WTC11 (cell line): Measurements from ENCODE around the gene ADAM12. TPM values are rescaled to one million over a fixed set of nuclear protein-coding genes. Genes with fewer than 3 reads are reported as not detected.

ENCODE experiments used
- ATAC-seq: fragments of 200-7000 bp; cut with Tn5 transposase; 2 replicates; pipeline ENCODE4 v1.10.0; 2021; ENCODE audit warnings: mild to moderate bottlenecking, moderate library complexity
- CTCF ChIA-PET: fragments of 300-600 bp; sonication (Branson Sonifier 250); formaldehyde crosslinking; loops from one replicate; lab custom pipeline; 2021; ENCODE audit warnings: antibody characterized with exemption; lab: Charles Lee
- POLR2A ChIA-PET: fragments of 350-600 bp; sonication (Branson Sonifier 250); formaldehyde crosslinking; loops from one replicate; lab custom pipeline; 2021; ENCODE audit warnings: antibody characterized with exemption; lab: Charles Lee
- DNase-seq: peaks from one replicate; pipeline ENCODE4 v3.0.0; 2021; ENCODE audit warnings: low spot score
- H3K27ac Mint-ChIP-seq: 2 replicates; pipeline ENCODE4 v1.8.0; 2021; ENCODE audit warnings: mixed read lengths
- H3K27me3 Mint-ChIP-seq: 2 replicates; pipeline ENCODE4 v1.8.0; 2021; ENCODE audit warnings: low read depth, mild to moderate bottlenecking, moderate library complexity, mixed read lengths
- H3K36me3 Mint-ChIP-seq: 2 replicates; pipeline ENCODE4 v1.8.0; 2021; ENCODE audit warnings: mixed read lengths
- H3K4me1 Mint-ChIP-seq: 2 replicates; pipeline ENCODE4 v1.8.0; 2022; ENCODE audit warnings: mixed read lengths
- H3K4me3 Mint-ChIP-seq: 2 replicates; pipeline ENCODE4 v1.8.0; 2021; ENCODE audit warnings: mild to moderate bottlenecking, moderate library complexity, mixed read lengths
- H3K9me3 Mint-ChIP-seq: 2 replicates; pipeline ENCODE4 v1.8.0; 2021; ENCODE audit warnings: mixed read lengths
- CREB1 ChIP-seq: sonication (generic); formaldehyde crosslinking; IDR thresholded peaks from 2 replicates; pipeline ENCODE4 v1.8.0; 2023; ENCODE audit warnings: mild to moderate bottlenecking, missing genetic modification reagents
- ELF4 ChIP-seq: sonication (generic); formaldehyde crosslinking; IDR thresholded peaks from 2 replicates; pipeline ENCODE4 v1.8.1; 2022; ENCODE audit warnings: low read depth, mild to moderate bottlenecking, moderate library complexity, missing genetic modification reagents
- ERG ChIP-seq: fragments of 250-450 bp; sonication (Bioruptor Pico); IDR thresholded peaks from 2 replicates; pipeline ENCODE4 v1.8.0; 2021; ENCODE audit warnings: mild to moderate bottlenecking
- FOXP4 ChIP-seq: sonication (generic); formaldehyde crosslinking; IDR thresholded peaks from 2 replicates; pipeline ENCODE4 v1.8.0; 2022; ENCODE audit warnings: mild to moderate bottlenecking, missing genetic modification reagents
- GABPB1 ChIP-seq: sonication (generic); formaldehyde crosslinking; IDR thresholded peaks from 2 replicates; pipeline ENCODE4 v1.8.1; 2023; ENCODE audit warnings: mild to moderate bottlenecking, missing genetic modification reagents
- GTF2I ChIP-seq: fragments of 250-450 bp; sonication (Bioruptor Pico); conservative IDR thresholded peaks from 2 replicates; pipeline ENCODE4 v1.4.0; 2021; ENCODE audit warnings: mild to moderate bottlenecking
- IRF1 ChIP-seq: sonication (generic); formaldehyde crosslinking; IDR thresholded peaks from 2 replicates; pipeline ENCODE4 v1.8.0; 2023; ENCODE audit warnings: missing genetic modification reagents
- OVOL2 ChIP-seq: fragments of 250-450 bp; sonication (Bioruptor Pico); IDR thresholded peaks from 2 replicates; pipeline ENCODE4 v1.9.0; 2021; ENCODE audit warnings: mild to moderate bottlenecking, borderline replicate concordance
- PREB ChIP-seq: sonication (generic); formaldehyde crosslinking; IDR thresholded peaks from 2 replicates; pipeline ENCODE4 v1.8.1; 2022; ENCODE audit warnings: mild to moderate bottlenecking, missing genetic modification reagents, moderate library complexity, borderline replicate concordance
- RORB ChIP-seq: fragments of 250-450 bp; sonication (Bioruptor Pico); IDR thresholded peaks from 2 replicates; pipeline ENCODE4 v1.9.0; 2021; ENCODE audit warnings: mild to moderate bottlenecking
- SMAD3 ChIP-seq: sonication (generic); formaldehyde crosslinking; IDR thresholded peaks from 2 replicates; pipeline ENCODE4 v1.8.0; 2022; ENCODE audit warnings: missing genetic modification reagents, mild to moderate bottlenecking, borderline replicate concordance
- STAT6 ChIP-seq: sonication (generic); formaldehyde crosslinking; conservative IDR thresholded peaks from 2 replicates; pipeline ENCODE4 v1.8.1; 2023; ENCODE audit warnings: mild to moderate bottlenecking, low read depth, missing genetic modification reagents, moderate library complexity
- USF1 ChIP-seq: sonication (generic); formaldehyde crosslinking; IDR thresholded peaks from 2 replicates; pipeline ENCODE4 v1.8.0; 2022; ENCODE audit warnings: mild to moderate bottlenecking, missing genetic modification reagents
- ZBTB43 ChIP-seq: sonication (generic); formaldehyde crosslinking; IDR thresholded peaks from 2 replicates; pipeline ENCODE4 v1.8.1; 2023; ENCODE audit warnings: mild to moderate bottlenecking, missing genetic modification reagents
- ZNF138 ChIP-seq: sonication (generic); formaldehyde crosslinking; conservative IDR thresholded peaks from 2 replicates; pipeline ENCODE4 v1.8.1; 2022; ENCODE audit warnings: mild to moderate bottlenecking, moderate library complexity, missing genetic modification reagents
- ZNF219 ChIP-seq: sonication (generic); formaldehyde crosslinking; IDR thresholded peaks from 2 replicates; pipeline ENCODE4 v1.8.0; 2023; ENCODE audit warnings: missing genetic modification reagents, mild to moderate bottlenecking, borderline replicate concordance
- ZNF232 ChIP-seq: sonication (generic); formaldehyde crosslinking; IDR thresholded peaks from 2 replicates; pipeline ENCODE4 v1.8.0; 2022; ENCODE audit warnings: mild to moderate bottlenecking, missing genetic modification reagents
- ZNF317 ChIP-seq: sonication (generic); formaldehyde crosslinking; IDR thresholded peaks from 2 replicates; pipeline ENCODE4 v1.8.1; 2023; ENCODE audit warnings: low read depth, mild to moderate bottlenecking, moderate library complexity, missing genetic modification reagents, borderline replicate concordance
- ZNF512 ChIP-seq: sonication (generic); formaldehyde crosslinking; IDR thresholded peaks from 2 replicates; pipeline ENCODE4 v1.8.1; 2022; ENCODE audit warnings: missing genetic modification reagents, borderline replicate concordance
- ZNF532 ChIP-seq: fragments of 250-450 bp; sonication (Bioruptor Pico); IDR thresholded peaks from 2 replicates; pipeline ENCODE4 v1.9.0; 2021; ENCODE audit warnings: mild to moderate bottlenecking, borderline replicate concordance
- total RNA-seq: library from RNA; stranded (reverse); gene quantifications from 3 replicates; pipeline ENCODE4 v1.2.3, GENCODE V29; 2021

ADAM12 gene
- total RNA-seq, 1 experiment from 2014 or later, result 0.22 TPM

- POLR2A ChIA-PET, result no interaction called here
- Mint-ChIP-seq H3K36me3 (no peaks in the 10 kb centered on the region), H3K27me3 (peaks cover 3% of the 10 kb centered on the region; the same call in 1 of the 2 replicates), H3K27ac (no peak overlapping the region), H3K4me1 (no peaks in the 10 kb centered on the region), H3K4me3 (no peak overlapping the region), H3K9me3 (peaks cover 13% of the 10 kb centered on the region)
- ATAC-seq (no peak), DNase-seq (no peak)
- no peak for TF ChIP-seq RORB (CRISPR knock-in tag)
- no peak for TF ChIP-seq GTF2I (CRISPR knock-in tag)
- no peak for TF ChIP-seq ZNF219 (CRISPR knock-in tag)
- TF ChIP-seq GABPB1 (CRISPR knock-in tag), result no peak
- TF ChIP-seq STAT6 (CRISPR knock-in tag), result no peak
- TF ChIP-seq ZBTB43 (CRISPR knock-in tag), result no peak
- no peak for TF ChIP-seq ZNF532 (CRISPR knock-in tag)
- TF ChIP-seq ZNF138 (CRISPR knock-in tag), result no peak
- no peak for TF ChIP-seq IRF1 (CRISPR knock-in tag)
- TF ChIP-seq ELF4 (CRISPR knock-in tag), result no peak
- TF ChIP-seq ZNF232, result no peak
- no peak for TF ChIP-seq ERG
- no peak for TF ChIP-seq ZNF317 (CRISPR knock-in tag)
- TF ChIP-seq ZNF512, result no peak
- no peak for TF ChIP-seq OVOL2 (CRISPR knock-in tag)
- no peak for TF ChIP-seq CREB1 (CRISPR knock-in tag)
- no peak for TF ChIP-seq USF1
- no peak for TF ChIP-seq FOXP4 (CRISPR knock-in tag)
- no peak for TF ChIP-seq PREB (CRISPR knock-in tag)
- TF ChIP-seq SMAD3, result no peak
- CTCF ChIA-PET, result no interaction called here
Measured at GRCh38 chr10:126074291-126074690, 314.0 kb downstream of the ADAM12 start.
